ENCODE measurements around the gene VPS9D1.
"Not testable (repeated sequence)": the region's sequence is repeated elsewhere in the genome, so short reads cannot be mapped to it uniquely, and the experiment has no call there.

Gene VPS9D1

DNA sequence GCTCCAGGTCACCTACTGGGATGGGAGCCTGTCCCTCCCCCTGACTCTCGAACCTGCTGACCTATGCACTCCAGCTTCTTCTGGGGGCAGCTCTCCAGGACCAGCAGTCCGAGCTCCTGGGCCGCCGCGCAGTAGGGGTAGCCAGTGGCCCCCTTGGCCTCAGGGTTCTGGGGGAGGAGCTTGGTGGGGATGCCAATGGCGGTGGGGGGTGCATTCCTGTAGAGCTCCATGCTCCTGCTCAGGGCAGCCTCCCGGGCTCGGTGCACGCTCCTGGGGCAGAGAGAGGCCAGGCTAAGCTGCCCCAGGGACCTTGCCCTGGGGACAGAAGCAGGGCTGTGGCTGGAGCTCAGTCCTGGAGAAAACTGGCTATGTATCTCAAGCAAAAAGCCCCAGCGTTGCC, 11.5 kb downstream of the VPS9D1 start:
- no peak for DNase-seq

DNA sequence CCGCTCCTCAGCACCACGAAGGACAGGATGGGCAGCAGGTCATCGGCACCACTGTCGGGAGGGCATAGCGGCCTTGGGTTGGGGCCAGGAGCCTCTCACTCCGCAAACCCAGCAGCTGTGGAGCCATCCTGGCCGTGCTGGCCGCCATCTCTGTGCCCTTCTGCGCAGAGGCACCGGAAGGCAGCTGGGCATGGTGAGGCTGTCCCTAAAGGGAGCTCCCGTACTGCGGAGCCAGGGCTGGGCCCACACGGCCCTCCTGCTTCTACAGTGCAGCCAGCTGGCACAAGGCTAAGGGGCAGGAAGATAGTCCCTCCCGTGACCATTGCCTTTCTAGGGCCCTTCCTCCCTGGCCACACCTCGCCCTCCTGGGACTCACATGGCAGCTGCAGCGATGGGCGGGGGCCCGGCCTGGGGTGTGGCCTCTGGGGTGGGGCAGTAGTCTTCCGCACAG, 12.2 kb downstream of the VPS9D1 start:
- no peak for DNase-seq

- DNase-seq: no peak
Measured at GRCh38 chr16:89707695-89708094, 13.0 kb downstream of the VPS9D1 start.

GRCh38 chr16:89706518-89707260, 14.0 kb downstream of the VPS9D1 start:
- DNase-seq: no peak

- DNase-seq: no peak
Measured at GRCh38 chr16:89705006-89705405, 15.7 kb downstream of the VPS9D1 start.

DNA sequence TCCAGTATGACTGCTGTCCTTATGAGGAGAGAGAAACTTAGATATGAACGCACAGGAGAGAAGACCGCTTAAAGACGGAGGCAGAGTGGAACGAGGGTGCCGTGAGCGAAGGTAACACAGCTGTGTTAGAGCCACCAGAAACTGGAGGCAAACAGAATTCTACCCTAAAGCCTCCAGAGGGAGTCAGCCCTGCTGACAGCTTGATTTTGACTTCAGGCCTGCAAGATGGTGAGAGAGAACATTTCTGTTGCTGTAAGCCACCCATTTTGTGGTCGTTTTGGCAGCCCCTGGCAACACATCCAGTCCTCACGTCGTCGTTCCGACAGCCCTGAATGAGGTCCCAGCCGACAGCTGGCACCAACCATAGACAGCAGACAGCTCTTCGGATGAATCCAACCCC, 16.4 kb downstream of the VPS9D1 start:
- no peak for DNase-seq

DNA sequence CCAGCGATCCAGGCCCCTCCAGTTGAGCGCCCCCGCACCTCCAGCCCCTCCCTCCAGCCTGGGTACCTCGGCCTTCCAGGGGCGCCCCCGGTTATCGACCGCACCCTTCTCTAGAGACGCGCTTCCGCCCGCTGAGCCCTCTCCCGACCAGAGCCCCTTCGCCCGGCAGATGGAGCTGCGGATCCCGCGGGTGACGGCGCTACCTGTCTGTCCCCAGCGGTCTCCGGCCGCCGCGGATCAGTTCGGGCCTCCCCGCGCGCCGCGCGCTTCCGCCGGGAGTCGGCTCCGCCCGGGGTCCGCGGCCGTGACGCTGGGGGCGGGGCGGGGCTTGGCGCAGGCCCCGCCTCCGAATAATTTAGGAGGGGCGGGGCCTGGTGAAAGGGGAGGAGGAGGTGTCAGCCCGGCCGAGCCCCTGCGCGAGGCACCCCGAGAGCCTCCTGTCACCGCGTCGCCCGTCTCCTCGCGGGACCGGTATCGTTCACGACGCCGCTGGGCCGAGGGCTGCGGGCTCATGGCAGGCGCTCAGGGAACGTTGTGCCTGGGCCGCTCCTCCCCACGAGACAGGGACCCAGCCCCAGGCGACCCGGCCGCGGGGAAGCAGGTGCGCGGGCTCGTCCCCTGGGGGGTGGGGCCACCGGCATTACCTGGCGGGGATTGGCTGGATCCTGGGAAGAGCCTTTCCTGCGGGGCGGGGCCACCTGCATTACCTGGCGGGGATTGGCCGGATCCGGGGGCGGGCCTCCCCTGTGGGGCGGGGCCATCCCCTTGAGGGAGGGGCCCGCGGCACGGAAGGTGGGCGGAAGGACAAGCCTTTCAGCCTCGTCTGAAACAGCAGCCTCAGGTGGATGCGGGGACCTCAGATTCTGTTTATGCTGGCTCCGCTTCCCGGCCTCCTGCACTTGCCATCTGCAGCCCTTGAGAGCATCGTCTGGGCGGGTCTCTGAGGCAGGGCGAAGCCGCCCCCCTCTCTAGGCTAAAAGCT, 19.0 kb downstream of the VPS9D1 start, which contains the start of gene SPATA2L:
Gene SPATA2L (minus strand): TSS at position 281 of the 982 bp plus-strand sequence. CDS start 473 bp downstream, outside the sequence.
- DNase-seq: peak; percentile 97

DNA sequence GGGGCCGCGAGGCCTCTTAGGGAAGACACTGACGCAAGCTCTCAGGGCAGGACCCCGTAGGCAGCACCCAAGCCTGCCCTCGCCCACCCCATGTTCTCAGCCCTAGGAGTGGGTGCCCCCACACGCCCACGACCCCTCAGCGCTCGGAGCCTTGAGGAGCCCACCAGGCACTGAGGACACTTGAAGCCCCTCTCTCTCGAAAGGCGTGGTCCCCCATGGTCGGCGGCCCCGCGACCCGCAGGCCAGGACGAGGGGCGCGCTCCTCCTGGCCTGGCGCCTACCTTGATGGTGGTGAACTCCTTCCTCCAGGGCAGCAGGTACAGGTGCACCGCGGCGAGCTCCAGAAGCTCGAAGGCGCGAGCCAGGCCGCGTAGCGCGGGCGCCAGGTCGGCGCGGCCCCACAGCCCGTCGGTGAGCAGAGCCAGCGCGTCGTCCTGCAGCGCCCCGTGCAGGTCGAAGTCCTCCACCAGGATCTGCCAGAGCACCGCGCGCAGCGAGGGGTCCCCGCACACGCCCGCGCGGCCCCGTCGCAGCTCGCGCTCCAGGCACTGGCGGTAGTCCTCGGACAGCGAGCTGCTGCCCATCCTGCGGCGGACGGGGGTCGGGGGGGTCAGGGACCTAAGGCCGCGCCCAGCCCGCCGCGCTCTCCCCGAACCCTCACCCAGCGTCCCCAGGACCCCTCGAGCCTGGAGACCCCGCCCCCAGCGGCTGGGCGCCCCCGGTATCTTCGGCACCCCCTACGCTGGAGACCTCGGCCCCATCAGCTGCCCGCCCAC, 19.9 kb downstream of the VPS9D1 start:
- DNase-seq: peak; percentile 40

GRCh38 chr16:89700100-89700648, 20.5 kb downstream of the VPS9D1 start:
- peak; percentile 94 for DNase-seq

DNA sequence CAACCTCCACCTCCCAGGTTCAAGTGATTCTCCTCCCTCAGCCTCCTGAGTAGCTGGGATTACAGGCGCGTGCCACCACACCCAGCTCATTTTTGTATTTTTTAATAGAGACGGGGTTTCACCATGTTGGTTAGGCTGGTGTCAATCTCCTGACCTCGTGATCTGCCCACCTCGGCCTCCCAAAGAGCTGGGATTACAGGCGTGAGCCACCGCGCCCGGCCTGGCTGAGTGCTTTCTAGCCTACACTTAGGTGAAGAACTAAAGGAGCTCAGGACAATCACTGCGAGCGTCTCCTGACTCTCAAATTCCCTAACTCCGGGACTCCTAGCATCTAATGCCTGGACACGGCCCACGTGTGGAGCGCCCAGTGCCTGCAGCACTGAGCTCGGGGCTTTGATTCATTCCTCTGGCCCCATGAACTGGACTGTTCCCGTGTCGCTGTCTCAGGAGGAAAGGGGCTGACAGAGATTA, 21.0 kb downstream of the VPS9D1 start:
- DNase-seq: not testable (repeated sequence)

GRCh38 chr16:89698717-89699116, 22.0 kb downstream of the VPS9D1 start:
- not testable (repeated sequence) for DNase-seq

- no peak for DNase-seq
Measured at GRCh38 chr16:89697616-89698331, 22.9 kb downstream of the VPS9D1 start.

GRCh38 chr16:89697161-89697615, 23.5 kb downstream of the VPS9D1 start:
- DNase-seq: no peak

DNA sequence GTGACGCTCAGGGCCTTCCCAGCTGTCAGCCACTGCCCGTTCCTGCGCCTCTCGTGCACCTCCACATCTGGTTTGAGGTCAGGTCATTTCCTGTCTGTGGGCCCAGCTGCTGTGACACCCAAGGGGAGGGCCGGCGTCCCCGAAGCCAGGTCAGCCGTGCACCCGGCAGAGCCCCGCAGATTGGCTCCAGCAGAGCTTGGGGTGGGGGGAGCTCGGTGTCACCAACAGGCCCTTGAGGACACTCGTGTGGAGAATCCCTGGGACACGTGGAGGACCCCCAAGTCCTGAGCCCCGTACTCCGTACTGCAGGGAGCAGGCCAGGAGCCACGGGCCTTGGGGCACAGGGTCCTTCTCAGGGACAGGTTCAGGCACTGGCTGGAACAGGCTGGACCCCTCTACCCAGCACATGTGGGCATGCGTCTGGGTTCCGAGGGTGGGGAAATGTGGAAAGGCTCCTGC, 24.0 kb downstream of the VPS9D1 start:
- no peak for DNase-seq

DNA sequence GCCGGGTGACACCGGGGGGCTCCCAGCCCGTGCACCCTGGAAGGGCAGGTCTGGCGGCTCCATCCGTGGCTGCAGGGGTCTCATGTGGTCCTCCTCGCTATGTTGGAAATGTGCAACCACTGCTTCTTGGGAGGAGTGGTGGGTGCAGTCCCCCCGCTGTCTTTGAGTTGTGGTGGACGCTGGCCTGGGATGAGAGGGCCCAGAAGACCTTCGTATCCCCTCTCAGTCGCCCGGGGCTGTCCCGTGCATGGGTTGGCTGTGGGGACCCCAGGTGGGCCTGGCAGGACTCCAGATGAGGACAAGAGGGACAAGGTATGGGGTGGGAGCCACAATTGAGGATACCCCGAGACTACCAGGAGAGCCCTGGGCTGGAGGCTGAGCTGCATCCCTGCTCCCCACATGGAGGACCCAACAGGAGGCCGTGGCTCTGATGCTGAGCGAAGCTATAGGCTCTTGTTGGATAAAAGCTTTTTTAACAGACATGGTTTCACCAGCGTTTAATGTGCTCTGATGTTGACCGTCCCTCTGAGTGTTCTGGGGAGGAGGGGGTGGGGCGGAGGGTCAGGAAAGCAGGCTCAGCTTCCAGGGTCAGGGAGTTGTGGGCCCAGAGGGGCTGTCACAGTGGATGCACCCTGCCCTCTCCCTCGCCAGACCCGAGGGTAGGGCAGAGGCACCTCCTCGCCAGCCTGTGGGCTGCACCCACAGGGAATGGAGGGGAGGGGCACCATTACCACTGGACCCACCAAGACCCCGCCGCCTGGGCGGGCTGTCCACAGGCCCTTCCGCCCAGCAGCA, 24.6 kb downstream of the VPS9D1 start:
- no peak for DNase-seq

DNA sequence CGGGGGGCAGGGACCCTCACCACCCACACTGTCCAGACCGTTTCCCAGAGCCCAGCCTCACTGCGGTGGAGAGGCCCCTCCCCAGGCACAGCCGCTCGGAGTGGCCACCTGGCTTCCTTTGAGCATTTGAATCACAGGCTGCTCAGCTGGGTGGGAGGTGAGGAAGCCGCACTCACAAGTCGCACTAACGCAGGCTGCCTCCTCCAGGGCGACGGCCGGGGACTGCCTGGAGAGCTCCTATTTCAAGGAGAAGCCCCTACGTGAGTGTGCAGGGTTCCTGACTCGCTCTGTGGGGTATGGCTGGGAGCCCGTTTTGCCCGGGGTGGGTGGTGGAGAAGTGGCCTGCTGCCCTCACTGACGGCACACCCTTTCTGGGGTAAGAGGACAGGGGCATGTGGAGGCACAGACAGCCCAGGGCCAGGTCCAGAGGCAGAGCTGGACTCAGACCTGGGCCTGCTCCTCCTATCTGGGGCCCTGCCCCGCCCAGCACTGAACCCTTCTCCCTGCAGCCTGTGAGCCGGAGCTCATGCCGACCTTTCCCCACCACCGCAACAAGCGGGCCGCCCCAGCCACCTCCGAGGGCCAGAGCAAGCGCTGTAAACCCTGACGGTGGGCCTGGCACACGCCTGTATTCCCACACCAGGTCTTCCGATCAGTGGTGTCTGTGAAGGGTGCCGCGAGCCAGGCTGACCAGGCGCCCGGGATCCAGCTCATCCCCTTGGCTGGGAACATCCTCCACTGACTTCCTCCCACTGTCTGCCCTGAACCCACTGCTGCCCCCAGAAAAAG, 25.4 kb downstream of the VPS9D1 start:
- no peak for DNase-seq

GRCh38 chr16:89694784-89695085, 26.0 kb downstream of the VPS9D1 start:
- not testable (repeated sequence) for DNase-seq

- DNase-seq: no peak
Measured at GRCh38 chr16:89693931-89694783, 26.5 kb downstream of the VPS9D1 start.

DNA sequence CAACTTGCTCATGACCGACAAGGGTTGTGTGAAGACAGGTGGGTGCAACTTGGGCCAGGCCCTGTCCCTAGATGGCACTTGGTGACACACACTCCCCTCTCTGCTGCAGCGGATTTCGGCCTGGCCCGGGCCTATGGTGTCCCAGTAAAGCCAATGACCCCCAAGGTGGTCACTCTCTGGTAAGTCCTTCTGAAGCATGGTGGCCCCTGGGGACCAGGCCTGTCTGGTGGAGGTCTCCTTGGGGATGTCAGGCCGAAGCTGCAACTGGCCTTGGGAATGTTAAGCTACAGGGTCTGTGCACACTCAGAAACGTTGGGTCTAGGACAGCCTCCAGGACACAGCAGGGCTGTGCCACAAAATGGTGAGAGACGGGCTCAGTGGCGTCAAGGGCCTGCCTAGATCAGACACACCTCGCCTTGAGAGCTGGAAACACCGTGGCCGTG, 27.4 kb downstream of the VPS9D1 start:
- DNase-seq: no peak

Data from stimulated activated naive CD4-positive, alpha-beta T cell treated with Interleukin-2 at 50 U/mL for 16 hours (primary cell).